Panc1 (cell line): ENCODE measurements around the gene ATL2. TPM values are rescaled to one million over a fixed set of nuclear protein-coding genes. Genes with fewer than 3 reads are reported as not detected.

ENCODE experiments used
- ATAC-seq: fragments of 200-7000 bp; cut with Tn5 transposase; 2 replicates; pipeline ENCODE4 v1.9.1; 2020; ENCODE audit warnings: mild to moderate bottlenecking, moderate library complexity
- BruUV-seq: library from RNA; stranded (reverse); fragments of 400-500 nt; replicated peaks from 2 replicates; lab custom pipeline; 2021; lab: Mats Ljungman, UMichigan
- CTCF ChIA-PET: fragments of 300-600 bp; sonication (Branson Sonifier 250); formaldehyde crosslinking; loops from one replicate; lab custom pipeline; 2022; ENCODE audit warnings: antibody characterized with exemption; lab: Charles Lee
- POLR2A ChIA-PET: fragments of 300-600 bp; sonication (Branson Sonifier 250); formaldehyde crosslinking; loops from one replicate; lab custom pipeline; 2022; ENCODE audit warnings: antibody characterized with exemption; lab: Charles Lee
- DNase-seq: peaks from one replicate; pipeline ENCODE4 v3.0.0-alpha.2; 2010; ENCODE audit warnings: low read depth, low spot score
- H3K27ac ChIP-seq: 2 replicates; pipeline ENCODE4 v1.5.1; 2011; ENCODE audit warnings: mild to moderate bottlenecking, low read length, inconsistent platforms
- H3K27me3 ChIP-seq: fragments of 200-500 bp; sonication (Bioruptor generic); 2 replicates; pipeline ENCODE4 v1.6.0; 2014; ENCODE audit warnings: low read length, inconsistent platforms; ENCODE audit not compliant: control insufficient read depth, insufficient read depth
- H3K36me3 ChIP-seq: fragments of 200-500 bp; sonication (Bioruptor generic); 2 replicates; pipeline ENCODE4 v1.5.1; 2014; ENCODE audit warnings: inconsistent platforms, mild to moderate bottlenecking, low read length, moderate library complexity; ENCODE audit not compliant: control insufficient read depth, insufficient read depth
- H3K4me1 ChIP-seq: 2 replicates; pipeline ENCODE4 v1.5.1; 2011; ENCODE audit warnings: inconsistent platforms, mild to moderate bottlenecking, low read length, moderate library complexity; ENCODE audit not compliant: control insufficient read depth, insufficient read depth
- H3K4me3 ChIP-seq, 2 experiments: 2 replicates each; pipeline ENCODE4 v1.5.1; 2011 to 2012; ENCODE audit warnings: low read depth in 2 of 2, low read length in 2 of 2, mild to moderate bottlenecking in 2 of 2, inconsistent platforms in 1 of 2, moderate library complexity in 1 of 2
- H3K9me3 ChIP-seq: fragments of 200-500 bp; sonication (Bioruptor generic); 2 replicates; pipeline ENCODE4 v1.5.1; 2014; ENCODE audit warnings: low read depth, mild to moderate bottlenecking, inconsistent platforms, low read length, moderate library complexity; ENCODE audit not compliant: control insufficient read depth, insufficient read depth
- CTCF ChIP-seq: fragments of 450-650 bp; IDR thresholded peaks from 2 replicates; pipeline ENCODE4 v1.5.1; 2017; ENCODE audit warnings: mild to moderate bottlenecking
- POLR2AphosphoS5 ChIP-seq: IDR thresholded peaks from 2 replicates; pipeline ENCODE4 v1.6.1; 2012; ENCODE audit warnings: mild to moderate bottlenecking, low read depth, low read length, moderate library complexity
- REST ChIP-seq, 2 experiments: IDR thresholded peaks; 2 replicates each; pipeline ENCODE4 v1.6.1; 2011 to 2012; ENCODE audit warnings: low read depth in 2 of 2, control low read depth in 1 of 2, low read length in 1 of 2, mild to moderate bottlenecking in 1 of 2, moderate library complexity in 1 of 2; ENCODE audit not compliant: insufficient read depth in 1 of 2
- SIN3A ChIP-seq: IDR thresholded peaks from 2 replicates; pipeline ENCODE4 v1.6.1; 2012; ENCODE audit warnings: low read depth, mild to moderate bottlenecking, low read length, moderate library complexity, borderline replicate concordance; ENCODE audit not compliant: insufficient read depth
- TCF7L2 ChIP-seq: IDR thresholded peaks from 2 replicates; pipeline ENCODE4 v1.6.1; 2011; ENCODE audit warnings: mild to moderate bottlenecking, low read depth, low read length, inconsistent platforms
- in situ Hi-C: cut with HindIII; loops from 2 replicates; pipeline ENCODE4 v1.10.0; 2016; ENCODE audit warnings: low sequenced_read_pairs, low pct_unique_long_range_greater_than_20kb
- intact Hi-C: fragments of 100-400 bp; cut with micrococcal nuclease; formaldehyde crosslinking; loops from one replicate; pipeline ENCODE4 v1.10.0; 2022; ENCODE audit not compliant: unreplicated experiment
- total RNA-seq: library from RNA; stranded (reverse); gene quantifications from one replicate; pipeline ENCODE4 v1.2.1, GENCODE V29; 2021; ENCODE audit not compliant: unreplicated experiment

Gene ATL2
- total RNA-seq, 1 experiment from 2014 or later, result 78.7 TPM

- in situ Hi-C loops (no loop called here), intact Hi-C loops (no loop called here)
- POLR2A ChIA-PET, result no interaction called here
- Histone ChIP-seq H3K9me3 (no peaks in the 10 kb centered on the region), H3K27me3 (no peaks in the 10 kb centered on the region), H3K36me3 (no peaks in the 10 kb centered on the region), H3K4me3 (no peak overlapping the region), H3K27ac (no peak overlapping the region), H3K4me1 (no peaks in the 10 kb centered on the region)
- CTCF ChIA-PET, result no interaction called here
- no peak for ATAC-seq
- no peak for DNase-seq
- no peak for TF ChIP-seq POLR2AphosphoS5
- no peak for TF ChIP-seq REST (IDR thresholded peaks at IDR 0.05; ENCODE audit: insufficient read depth in 1 of 2, low read depth in 2 of 2, low read length in 1 of 2)
- TF ChIP-seq TCF7L2, result no peak
- no peak for TF ChIP-seq SIN3A
- TF ChIP-seq CTCF, result no peak
- BruUV-seq, result no TSS peak
Measured at GRCh38 chr2:38268691-38269327, 108.3 kb downstream of the ATL2 start.

GRCh38 chr2:38268001-38268400 is 109.1 kb downstream of the ATL2 start:
- Histone ChIP-seq H3K36me3 (no peaks in the 10 kb centered on the region), H3K27ac (no peak overlapping the region), H3K27me3 (no peaks in the 10 kb centered on the region), H3K4me3 (no peak overlapping the region), H3K4me1 (no peaks in the 10 kb centered on the region), H3K9me3 (no peaks in the 10 kb centered on the region)
- CTCF ChIA-PET, result no interaction called here
- intact Hi-C loops, result no loop called here
- DNase-seq, result no peak
- no TSS peak for BruUV-seq
- in situ Hi-C loops, result no loop called here
- no peak for TF ChIP-seq POLR2AphosphoS5
- TF ChIP-seq SIN3A, result no peak
- TF ChIP-seq CTCF, result no peak
- no peak for TF ChIP-seq TCF7L2
- TF ChIP-seq REST (IDR thresholded peaks at IDR 0.05; ENCODE audit: insufficient read depth in 1 of 2, low read depth in 2 of 2, low read length in 1 of 2), result no peak
- POLR2A ChIA-PET, result no interaction called here
- no peak for ATAC-seq
